ENCODE measurements around the gene PCBP3. TPM values are rescaled to one million over a fixed set of nuclear protein-coding genes. Genes with fewer than 3 reads are reported as not detected.

The PCBP3 gene
- total and polyA plus RNA-seq, 2 donors (not counting 3 experiments of a cell fraction or from before 2014, with no cell fraction given), result 0.06 to 1.1 TPM

DNA sequence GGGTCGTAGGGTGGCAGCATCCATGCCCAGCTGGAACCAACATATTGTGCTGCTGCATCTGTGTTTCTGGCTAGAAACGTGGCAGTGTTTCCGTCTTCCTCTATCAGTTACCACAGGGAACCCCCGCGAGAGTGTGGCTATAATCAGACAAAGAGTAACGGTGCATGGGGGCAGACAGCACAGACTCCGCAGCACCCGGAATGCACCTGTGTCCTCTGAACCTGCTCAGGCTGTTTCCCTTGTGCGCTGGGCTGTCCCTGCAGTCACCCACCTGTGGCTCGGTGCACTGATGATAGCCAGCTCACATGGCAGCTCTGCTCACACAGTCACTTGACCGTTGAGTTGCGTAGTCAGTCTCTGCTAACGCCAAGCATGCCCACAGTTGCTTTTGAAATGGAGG lies 11.4 kb upstream of the PCBP3 start:
- DNase-seq (ENCODE audit: low read depth, low spot score), result no peak
- ChIA-PET CTCF (no interaction called here), POLR2A (no interaction called here)
- FAIRE-seq, result no peak
- Histone ChIP-seq H3K4me1 (ENCODE audit: control insufficient read depth, extremely low read depth, insufficient read depth, low read length) (no peaks in the 10 kb centered on the region), H3K9me3 (replicated peaks; ENCODE audit: control insufficient read depth, insufficient read depth, low read length) (no peaks in the 10 kb centered on the region), H3K27me3 (ENCODE audit: control insufficient read depth in 2 of 2, insufficient read depth in 2 of 2, low read length in 2 of 2) (no peaks in the 10 kb centered on the region), H3K27ac (ENCODE audit: insufficient read depth, low read depth, low read length) (no peak overlapping the region), H3K4me2 (ENCODE audit: insufficient read depth, low read length) (no peak overlapping the region), H2AFZ (ENCODE audit: low read depth, low read length) (no peak overlapping the region), H3K9ac (replicated peaks; ENCODE audit: extremely low read depth, insufficient read depth, low read length) (no peak overlapping the region), H3K36me3 (ENCODE audit: control insufficient read depth in 2 of 2, extremely low read depth in 1 of 2, insufficient read depth in 2 of 2, low read length in 2 of 2) (no peaks in the 10 kb centered on the region), H3K9me1 (replicated peaks; ENCODE audit: control insufficient read depth, extremely low read depth, insufficient read depth, low read length) (no peaks in the 10 kb centered on the region), H4K20me1 (replicated peaks; ENCODE audit: control insufficient read depth, extremely low read depth, insufficient read depth, low read length) (no peaks in the 10 kb centered on the region), H3K79me2 (ENCODE audit: control insufficient read depth, insufficient read depth, low read length) (no peaks in the 10 kb centered on the region), H3K4me3 (replicated peaks in 1 of 3; ENCODE audit: insufficient read depth in 1 of 3, low read depth in 1 of 3, low read length in 3 of 3) (no peak overlapping the region)
- BruUV-seq (replicated peaks), result no TSS peak
- intact Hi-C loops (cut with micrococcal nuclease), result no loop called here
- dilution Hi-C loops (cut with MboI; ENCODE audit: extremely low pct_ligation_motif_present, low sequenced_read_pairs), result no loop called here
- TF ChIP-seq JUN (IDR thresholded peaks at IDR 0.05; ENCODE audit: borderline replicate concordance, insufficient read depth, insufficient read length, low read depth), result no peak
- no peak for TF ChIP-seq EZH2 (IDR thresholded peaks at IDR 0.05; ENCODE audit: borderline replicate concordance, low read depth, low read length, severe bottlenecking)
- TF ChIP-seq, protein P1, sequence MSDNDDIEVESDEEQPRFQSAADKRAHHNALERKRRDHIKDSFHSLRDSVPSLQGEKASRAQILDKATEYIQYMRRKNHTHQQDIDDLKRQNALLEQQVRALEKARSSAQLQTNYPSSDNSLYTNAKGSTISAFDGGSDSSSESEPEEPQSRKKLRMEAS (IDR thresholded peaks at IDR 0.05; ENCODE audit: insufficient read depth, insufficient read length), result no peak
- no peak for TF ChIP-seq POLR2AphosphoS5 (IDR thresholded peaks at IDR 0.05; ENCODE audit: insufficient read depth, low read depth, low read length)
- no peak for TF ChIP-seq GATA2 (IDR thresholded peaks at IDR 0.05; ENCODE audit: insufficient read depth, insufficient read length, low read depth, low read length)
- TF ChIP-seq MYC (IDR thresholded peaks at IDR 0.05; ENCODE audit: low read depth, low read length), result no peak
- TF ChIP-seq FOS (IDR thresholded peaks at IDR 0.05; ENCODE audit: borderline replicate concordance, insufficient read depth, low read length), result no peak
- TF ChIP-seq, protein P2, sequence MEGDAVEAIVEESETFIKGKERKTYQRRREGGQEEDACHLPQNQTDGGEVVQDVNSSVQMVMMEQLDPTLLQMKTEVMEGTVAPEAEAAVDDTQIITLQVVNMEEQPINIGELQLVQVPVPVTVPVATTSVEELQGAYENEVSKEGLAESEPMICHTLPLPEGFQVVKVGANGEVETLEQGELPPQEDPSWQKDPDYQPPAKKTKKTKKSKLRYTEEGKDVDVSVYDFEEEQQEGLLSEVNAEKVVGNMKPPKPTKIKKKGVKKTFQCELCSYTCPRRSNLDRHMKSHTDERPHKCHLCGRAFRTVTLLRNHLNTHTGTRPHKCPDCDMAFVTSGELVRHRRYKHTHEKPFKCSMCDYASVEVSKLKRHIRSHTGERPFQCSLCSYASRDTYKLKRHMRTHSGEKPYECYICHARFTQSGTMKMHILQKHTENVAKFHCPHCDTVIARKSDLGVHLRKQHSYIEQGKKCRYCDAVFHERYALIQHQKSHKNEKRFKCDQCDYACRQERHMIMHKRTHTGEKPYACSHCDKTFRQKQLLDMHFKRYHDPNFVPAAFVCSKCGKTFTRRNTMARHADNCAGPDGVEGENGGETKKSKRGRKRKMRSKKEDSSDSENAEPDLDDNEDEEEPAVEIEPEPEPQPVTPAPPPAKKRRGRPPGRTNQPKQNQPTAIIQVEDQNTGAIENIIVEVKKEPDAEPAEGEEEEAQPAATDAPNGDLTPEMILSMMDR (IDR thresholded peaks at IDR 0.05; ENCODE audit: extremely low read depth in 1 of 2, insufficient read depth in 1 of 2, low read depth in 1 of 2, low read length in 2 of 2), result no peak
- no peak for TF ChIP-seq POLR2A (IDR thresholded peaks at IDR 0.05; ENCODE audit: low read depth, low read length)

All from endothelial cell of umbilical vein (primary cell).